Pancreas (tissue), 10 donors: ENCODE measurements around the gene PRKCB. TPM values are rescaled to one million over a fixed set of nuclear protein-coding genes. Genes with fewer than 3 reads are reported as not detected.

Experiments used
- ATAC-seq, 4 donors: fragments of 200-7000 bp; cut with Tn5 transposase; one replicate each; pipeline versions ENCODE4 v1.8.0 to v1.9.1; 2020; ENCODE audit warnings: mild to moderate bottlenecking in 4 of 4, moderate library complexity in 4 of 4
- DNase-seq, 6 donors: peaks; one replicate each; pipeline ENCODE4 v3.0.0-alpha.2; 2020
- FAIRE-seq: peaks from 2 replicates; lab custom pipeline; 2012; peaks lifted over from hg19 to GRCh38; lab: Jason Lieb, UNC
- H3K27ac ChIP-seq, 4 donors: fragments of 200-600 bp; sonication (generic); 1 replicate in 3 of 4; 2 replicates in 1 of 4; pipeline versions ENCODE4 v1.5.0 to v1.8.0; 2020
- H3K27me3 ChIP-seq, 4 donors: fragments of 200-600 bp; one replicate each; pipeline ENCODE4 v1.8.0; 2021
- H3K36me3 ChIP-seq, 3 donors: fragments of 200-600 bp; sonication (generic) in 1 of 3; one replicate each; pipeline versions ENCODE4 v1.5.0 to v1.8.0; 2020 to 2021
- H3K4me1 ChIP-seq, 3 donors: fragments of 200-600 bp; one replicate each; pipeline ENCODE4 v1.8.0; 2021
- H3K4me3 ChIP-seq, 4 donors: fragments of 200-600 bp; sonication (generic) in 2 of 4; one replicate each; pipeline versions ENCODE4 v1.5.0 to v1.8.0; 2020 to 2021
- H3K9me3 ChIP-seq, 4 donors: fragments of 200-600 bp; one replicate each; pipeline ENCODE4 v1.8.0; 2021
- WGBS, 2 donors: extraction: QIAGEN DNeasy Blood & Tissue Kit; methylation state at CpG; one replicate each; pipeline ENCODE4 v1.1.7; 2013; 5-methylcytosine and 5-hydroxymethylcytosine counted together
- intact Hi-C, 3 donors: fragments of 100-400 bp; cut with DNase I; formaldehyde crosslinking; loops; one replicate each; pipeline versions ENCODE4 v1.11.1 to v1.14.2; 2022
- microRNA-seq, 2 donors: library from miRNA; unstranded; fragments of <30 nt; microRNA quantifications; one replicate each; pipeline versions ENCODE4 to v1.1.0, GENCODE V29; 2019 to 2020
- polyA plus RNA-seq, 2 donors: library from polyadenylated mRNA; stranded (reverse); fragments of 200-250 nt; gene quantifications; one replicate each; pipeline ENCODE4 v1.2.3, GENCODE V29; 2013
- total RNA-seq, 6 donors: library from RNA; stranded (reverse); fragmentation: NEBNext Ultra II Directional in 4 of 6; extraction: Animal tissue kit (Norgen Biotek cat#: 25700) in 4 of 6; gene quantifications; one replicate each; pipeline versions ENCODE4 v1.2.1 to v1.2.4, GENCODE V29; 2021 to 2023
- TF ChIP-seq, protein P1 (sequence below), 4 donors: fragments of 200-600 bp; sonication (generic) in 3 of 4; IDR thresholded peaks; one replicate each; pipeline versions ENCODE4 v1.5.0 to v1.8.0; 2021; ENCODE audit warnings: antibody characterized with exemption in 4 of 4
- donor health status: healthy with polysubstance abuse.
- donor health status: DM: no; HTN: no; CAD: no; lungs with moderate emphysema.
- donor health status: DM: no; HTN: no; CAD: no.
- donor health status: control.
- donor health status: control.
- donor health status: Bipolar disorder and iron deficiency.
- donor health status: DM: yes; HTN: yes; CAD: no.
- donor health status: DM: no; HTN: no; CAD: no.
- donor health status: DM: no; HTN: no; CAD: no.
- donor health status: DM: yes; HTN: yes; CAD: no.

PRKCB gene
- total and polyA plus RNA-seq, 8 donors = 0.19 to 4.3 (median 0.61) TPM

DNA sequence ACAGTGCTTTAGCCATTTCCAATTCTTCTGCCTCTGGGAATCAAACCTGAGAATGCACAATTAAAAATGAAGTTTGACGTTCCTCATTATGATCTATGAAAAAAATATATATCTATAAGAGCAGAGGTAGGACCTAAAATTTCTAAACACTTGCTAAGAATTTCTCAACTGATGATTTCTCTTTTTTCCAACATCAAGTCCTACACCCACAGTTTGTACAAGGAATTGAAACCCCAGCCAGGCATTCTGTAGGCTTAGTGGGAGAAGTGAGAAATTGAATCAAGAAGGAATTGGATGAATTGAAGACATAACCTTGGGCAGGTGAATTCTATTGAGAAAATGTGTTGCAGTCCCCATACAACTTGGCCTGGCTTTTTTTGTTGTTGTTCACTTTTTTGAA, 423.0 kb downstream of the PRKCB start:
- ATAC-seq = no peak
- H3K4me1 ChIP-seq = no peaks in the 10 kb centered on the region
- no peak overlapping the region for H3K4me3 ChIP-seq
- H3K9me3 ChIP-seq = no peaks in the 10 kb centered on the region
- no peaks in the 10 kb centered on the region for H3K36me3 ChIP-seq
- DNase-seq = no peak
- FAIRE-seq = no peak
- no peak overlapping the region for H3K27ac ChIP-seq
- TF ChIP-seq, protein P1, sequence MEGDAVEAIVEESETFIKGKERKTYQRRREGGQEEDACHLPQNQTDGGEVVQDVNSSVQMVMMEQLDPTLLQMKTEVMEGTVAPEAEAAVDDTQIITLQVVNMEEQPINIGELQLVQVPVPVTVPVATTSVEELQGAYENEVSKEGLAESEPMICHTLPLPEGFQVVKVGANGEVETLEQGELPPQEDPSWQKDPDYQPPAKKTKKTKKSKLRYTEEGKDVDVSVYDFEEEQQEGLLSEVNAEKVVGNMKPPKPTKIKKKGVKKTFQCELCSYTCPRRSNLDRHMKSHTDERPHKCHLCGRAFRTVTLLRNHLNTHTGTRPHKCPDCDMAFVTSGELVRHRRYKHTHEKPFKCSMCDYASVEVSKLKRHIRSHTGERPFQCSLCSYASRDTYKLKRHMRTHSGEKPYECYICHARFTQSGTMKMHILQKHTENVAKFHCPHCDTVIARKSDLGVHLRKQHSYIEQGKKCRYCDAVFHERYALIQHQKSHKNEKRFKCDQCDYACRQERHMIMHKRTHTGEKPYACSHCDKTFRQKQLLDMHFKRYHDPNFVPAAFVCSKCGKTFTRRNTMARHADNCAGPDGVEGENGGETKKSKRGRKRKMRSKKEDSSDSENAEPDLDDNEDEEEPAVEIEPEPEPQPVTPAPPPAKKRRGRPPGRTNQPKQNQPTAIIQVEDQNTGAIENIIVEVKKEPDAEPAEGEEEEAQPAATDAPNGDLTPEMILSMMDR (IDR thresholded peaks at IDR 0.05) = no peak
- intact Hi-C loops = loop anchor here in 2 of 3 donors (10.0 kb wide), 2 partner anchors 194 to 214 kb away; no protein-coding TSS in a partner anchor
- H3K27me3 ChIP-seq = peaks cover 0 to 24% (median 3%) of the 10 kb centered on the region in 4 donors
- 33 to 50% methylated on average over 1 of the region's 1 CpG for WGBS, 2 donors

DNA sequence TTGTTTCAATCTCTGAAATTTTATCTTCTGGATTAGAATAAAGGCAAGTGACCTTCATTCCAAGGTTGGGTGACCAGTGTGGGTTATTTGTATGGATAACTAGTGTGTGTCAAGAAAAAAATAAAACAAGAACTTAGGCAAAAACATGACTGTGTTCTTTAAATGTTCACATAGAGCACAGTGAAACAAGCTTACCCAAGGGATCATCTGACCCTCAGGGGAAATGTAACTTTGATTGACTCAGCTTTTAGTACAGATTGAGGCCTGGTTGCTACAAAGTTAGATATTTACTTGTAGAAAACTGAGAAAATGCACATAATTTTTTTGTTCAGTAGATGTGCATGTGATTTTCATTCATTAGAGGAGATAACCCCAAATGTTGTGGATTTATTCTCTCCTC, 427.0 kb downstream of the PRKCB start:
- DNase-seq (no peak), ATAC-seq (no peak), FAIRE-seq (no peak)
- no peak overlapping the region for H3K27ac ChIP-seq
- H3K27me3 ChIP-seq = peaks cover 0 to 7% (median 0%) of the 10 kb centered on the region in 4 donors
- no peaks in the 10 kb centered on the region for H3K4me1 ChIP-seq
- no peaks in the 10 kb centered on the region for H3K36me3 ChIP-seq
- intact Hi-C loops = no loop called here
- no peak overlapping the region for H3K4me3 ChIP-seq
- no peaks in the 10 kb centered on the region for H3K9me3 ChIP-seq
- TF ChIP-seq, protein P1 (IDR thresholded peaks at IDR 0.05) = no peak

Small RNA genes lying within 50 kb of the gene (microRNA-seq; reads per million reads assigned to microRNA genes)
- 0 reads per million in 2 donors for gene MIR1273H

Other genes with a start within 250 kb of the PRKCB start
- gene NDUFAB1, start 239.7 kb upstream of the PRKCB start, total RNA-seq = 10 to 100 TPM; 19.2 to 37.4 (median 30.1) TPM
- gene NDUFAB1, start 239.7 kb upstream of the PRKCB start, polyA plus RNA-seq = 10 to 100 TPM; 37.1 to 82.3 TPM
- gene PALB2, start 194.7 kb upstream of the PRKCB start, total RNA-seq = 1 to 10 TPM; 2.3 to 6.8 (median 4.3) TPM
- gene PALB2, start 194.7 kb upstream of the PRKCB start, polyA plus RNA-seq = 1 to 10 TPM; 3.5 to 5.4 TPM
- gene DCTN5, start 194.5 kb upstream of the PRKCB start, total RNA-seq = 10 to 100 TPM; 17.9 to 29.5 (median 23.7) TPM
- gene DCTN5, start 194.5 kb upstream of the PRKCB start, polyA plus RNA-seq = 10 to 100 TPM in 1 of 2 donors, 1 to 10 TPM in 1; 5.7 to 10.9 TPM
- gene PLK1, start 157.1 kb upstream of the PRKCB start, total RNA-seq = 1 to 10 TPM in 4 of 6 donors, under 1 TPM in 2; 0.31 to 2.7 (median 1.1) TPM
- gene PLK1, start 157.1 kb upstream of the PRKCB start, polyA plus RNA-seq = 1 to 10 TPM; 1.6 to 2.4 TPM
- gene ERN2, start 122.8 kb upstream of the PRKCB start, total RNA-seq = 1 to 10 TPM in 4 of 6 donors, under 1 TPM in 2; 0.20 to 3.9 (median 1.6) TPM
- 1 to 10 TPM; 1.9 to 4.7 TPM for gene ERN2, start 122.8 kb upstream of the PRKCB start, polyA plus RNA-seq
- not detected for gene CHP2, start 81.0 kb upstream of the PRKCB start, total RNA-seq
- gene CHP2, start 81.0 kb upstream of the PRKCB start, polyA plus RNA-seq = not detected